SK-N-SH treated with all-trans-retinoic acid at 6 μM for 48 hours (cell line): ENCODE data around the gene ZNF320.

Experiments
- CREB5 ChIP-seq: fragments of 250-450 bp; sonication (Bioruptor Pico); IDR thresholded peaks from 2 replicates; pipeline ENCODE4 v1.5.1; 2020; ENCODE audit warnings: low read depth, mild to moderate bottlenecking, moderate library complexity
- CSDC2 ChIP-seq: fragments of 250-450 bp; sonication (Bioruptor Pico); IDR thresholded peaks from 2 replicates; pipeline ENCODE4 v1.5.0; 2020; ENCODE audit warnings: mild to moderate bottlenecking, moderate library complexity
- GLIS3 ChIP-seq: fragments of 250-450 bp; sonication (Bioruptor Pico); IDR thresholded peaks from 2 replicates; pipeline ENCODE4 v1.5.0; 2020; ENCODE audit warnings: mild to moderate bottlenecking, moderate library complexity
- PATZ1 ChIP-seq: fragments of 250-450 bp; sonication (Bioruptor Pico); IDR thresholded peaks from 2 replicates; pipeline ENCODE4 v1.8.0; 2020; ENCODE audit warnings: mild to moderate bottlenecking, moderate library complexity, borderline replicate concordance
- POU6F1 ChIP-seq: fragments of 250-450 bp; sonication (Bioruptor Pico); IDR thresholded peaks from 2 replicates; pipeline ENCODE4 v1.8.0; 2021; ENCODE audit warnings: low read depth, mild to moderate bottlenecking, moderate library complexity, borderline replicate concordance
- ZNF565 ChIP-seq: fragments of 450-650 bp; formaldehyde crosslinking; conservative IDR thresholded peaks from 2 replicates; pipeline ENCODE4 v1.5.0; 2020; ENCODE audit warnings: low read depth, mild to moderate bottlenecking, moderate library complexity
- ZNF70 ChIP-seq: fragments of 450-650 bp; formaldehyde crosslinking; IDR thresholded peaks from 2 replicates; pipeline ENCODE4 v1.5.0; 2020; ENCODE audit warnings: mild to moderate bottlenecking, moderate library complexity
- ZNF8 ChIP-seq: fragments of 450-650 bp; formaldehyde crosslinking; IDR thresholded peaks from 2 replicates; pipeline ENCODE4 v1.5.0; 2020; ENCODE audit warnings: mild to moderate bottlenecking, moderate library complexity

GRCh38 chr19:52891336-52891735 is 6.1 kb downstream of the ZNF320 start:
- no peak for TF ChIP-seq POU6F1 (CRISPR knock-in tag)
- no peak for TF ChIP-seq CREB5 (CRISPR knock-in tag)
- no peak for TF ChIP-seq CSDC2 (CRISPR knock-in tag)
- TF ChIP-seq PATZ1 (CRISPR knock-in tag) = no peak
- TF ChIP-seq ZNF565 (CRISPR knock-in tag) = no peak
- no peak for TF ChIP-seq GLIS3
- no peak for TF ChIP-seq ZNF8 (CRISPR knock-in tag)
- no peak for TF ChIP-seq ZNF70
